IPS-11a (cell line): ENCODE measurements around the gene APBB2.

Source experiments
- H3K4me3 ChIP-seq: one replicate; pipeline ENCODE4 v1.5.1; 2013; ENCODE audit warnings: low read depth, low read length, control low read depth

Gene APBB2

DNA sequence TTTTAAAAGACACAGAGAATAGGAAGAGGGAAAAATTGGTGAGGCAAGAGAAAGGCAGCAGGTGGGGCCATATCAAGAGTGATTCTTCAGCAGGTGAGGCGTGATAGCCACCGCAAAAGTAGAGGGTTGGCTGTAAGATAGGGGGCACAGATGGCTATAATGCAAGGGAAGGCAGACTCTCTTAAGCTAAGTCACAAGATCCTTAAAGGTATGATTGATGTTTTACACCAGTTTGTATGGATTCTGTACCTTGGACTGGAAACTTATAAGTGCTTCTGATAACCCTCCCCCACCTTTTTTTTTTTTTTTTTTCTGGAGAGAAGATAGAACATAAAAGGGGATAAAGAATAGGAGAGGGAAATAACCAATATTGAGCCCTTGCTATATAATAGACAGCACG lies 424.6 kb downstream of the APBB2 start:
- no peak overlapping the region for H3K4me3 ChIP-seq

GRCh38 chr4:40789031-40789430 lies 425.3 kb downstream of the APBB2 start:
- no peak overlapping the region for H3K4me3 ChIP-seq

GRCh38 chr4:40788331-40788730 lies 426.0 kb downstream of the APBB2 start:
- H3K4me3 ChIP-seq: no peak overlapping the region

- H3K4me3 ChIP-seq: no peak overlapping the region
These were observed 428.6 kb downstream of the APBB2 start for GRCh38 chr4:40785727-40786126.

- no peak overlapping the region for H3K4me3 ChIP-seq
These were observed 431.5 kb downstream of the APBB2 start for GRCh38 chr4:40782876-40783275.

- no peak overlapping the region for H3K4me3 ChIP-seq
These were observed 436.3 kb downstream of the APBB2 start for GRCh38 chr4:40778090-40778489.

DNA sequence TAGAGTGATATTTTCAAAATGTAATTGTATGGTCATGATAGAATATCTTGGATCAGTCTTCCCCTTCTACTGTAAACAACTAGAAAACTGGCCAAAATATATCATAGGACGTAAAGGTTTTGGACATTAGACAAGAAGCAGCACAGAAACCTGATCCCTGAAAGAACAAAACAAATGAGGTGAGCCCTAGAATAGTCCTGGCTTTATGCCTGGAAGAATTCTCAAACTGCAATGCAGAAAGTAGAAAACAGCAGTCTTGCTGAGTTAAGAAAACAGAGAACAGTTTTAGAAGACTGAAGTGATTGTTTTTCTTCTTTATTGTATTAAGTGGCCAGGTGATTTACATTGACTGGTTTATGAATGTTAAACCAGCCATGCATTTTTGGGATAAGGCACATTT lies 445.1 kb downstream of the APBB2 start:
- H3K4me3 ChIP-seq: no peak overlapping the region

DNA sequence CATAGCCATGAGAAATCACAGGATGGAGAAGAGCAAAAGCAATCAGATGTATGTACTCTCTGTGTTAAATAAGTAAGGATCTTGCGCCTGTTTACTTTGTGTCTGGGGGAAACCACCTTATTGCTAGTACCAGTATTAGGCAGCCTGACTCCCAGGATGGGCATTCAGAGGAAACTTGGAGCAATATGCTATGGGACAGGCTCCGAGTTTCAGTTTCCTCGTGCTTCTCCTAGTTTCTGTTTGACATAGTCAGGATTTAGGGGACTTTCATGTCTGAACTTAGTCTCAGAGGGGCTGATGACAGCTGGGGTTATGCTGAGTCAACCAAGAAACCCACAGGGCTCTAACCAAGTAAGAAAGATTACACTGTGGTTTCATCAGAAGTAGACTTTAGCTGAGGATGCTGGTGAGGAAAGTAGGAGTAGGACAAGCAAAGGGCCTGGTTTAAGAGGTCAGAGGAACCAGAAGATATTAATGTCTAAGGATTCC lies 451.1 kb downstream of the APBB2 start:
- H3K4me3 ChIP-seq: no peak overlapping the region
